Fibroblast of the aortic adventitia (primary cell): ENCODE data around the gene NCOA1. TPM values are rescaled to one million over a fixed set of nuclear protein-coding genes. Genes with fewer than 3 reads are reported as not detected.

Source experiments
- DNase-seq: peaks from one replicate; pipeline ENCODE4 v3.0.0-alpha.2; 2010; ENCODE audit warnings: low read depth
- H3K4me3 ChIP-seq: 2 replicates; pipeline ENCODE4 v1.5.1; 2011; ENCODE audit warnings: low read depth, mild to moderate bottlenecking, control low read depth, low read length, moderate library complexity
- CTCF ChIP-seq: IDR thresholded peaks from 2 replicates; pipeline ENCODE4 v1.5.1; 2011; ENCODE audit warnings: mild to moderate bottlenecking, low read length, control low read depth, inconsistent platforms; ENCODE audit not compliant: insufficient read depth
- total RNA-seq: library from RNA; depleted of rRNA; stranded (reverse); fragments of >200 nt; gene quantifications from 2 replicates; pipeline ENCODE4 v1.2.3, GENCODE V29; 2012; ENCODE audit warnings: low replicate concordance

The NCOA1 gene
- total RNA-seq, 1 donor, result 24.0 TPM

- TF ChIP-seq CTCF, result no peak
- no peak overlapping the region for H3K4me3 ChIP-seq
- DNase-seq, result no peak
These were observed 147.5 kb downstream of the NCOA1 start for GRCh38 chr2:24638568-24638967.

- DNase-seq, result no peak
- no peak overlapping the region for H3K4me3 ChIP-seq
- no peak for TF ChIP-seq CTCF
These were observed 151.3 kb downstream of the NCOA1 start for GRCh38 chr2:24642351-24642750.

GRCh38 chr2:24643051-24643450 is 152.0 kb downstream of the NCOA1 start:
- H3K4me3 ChIP-seq, result no peak overlapping the region
- no peak for TF ChIP-seq CTCF
- DNase-seq, result peak; percentile 2

DNA sequence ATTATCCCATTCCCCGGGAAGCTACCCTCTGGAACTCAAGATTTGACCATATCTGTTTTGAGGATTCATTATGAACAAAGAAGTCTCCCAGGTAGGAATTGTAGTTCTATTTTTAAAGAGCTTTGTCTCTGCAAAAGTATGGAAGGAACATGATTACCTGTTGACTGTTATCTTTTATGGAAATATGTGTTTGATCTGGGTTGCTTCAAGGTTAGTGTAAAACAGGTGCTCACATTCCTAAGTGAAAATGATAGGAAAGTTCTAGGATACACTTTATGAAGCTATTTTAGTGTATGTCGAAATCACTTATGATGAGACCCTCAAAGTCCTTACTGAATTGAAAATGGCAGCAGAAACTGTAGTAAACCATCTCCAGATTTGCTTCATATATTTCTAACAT is 153.0 kb downstream of the NCOA1 start:
- no peak overlapping the region for H3K4me3 ChIP-seq
- no peak for DNase-seq
- TF ChIP-seq CTCF, result no peak

- H3K4me3 ChIP-seq, result no peak overlapping the region
- no peak for DNase-seq
- no peak for TF ChIP-seq CTCF
These were observed 160.1 kb downstream of the NCOA1 start for GRCh38 chr2:24650997-24651642.

DNA sequence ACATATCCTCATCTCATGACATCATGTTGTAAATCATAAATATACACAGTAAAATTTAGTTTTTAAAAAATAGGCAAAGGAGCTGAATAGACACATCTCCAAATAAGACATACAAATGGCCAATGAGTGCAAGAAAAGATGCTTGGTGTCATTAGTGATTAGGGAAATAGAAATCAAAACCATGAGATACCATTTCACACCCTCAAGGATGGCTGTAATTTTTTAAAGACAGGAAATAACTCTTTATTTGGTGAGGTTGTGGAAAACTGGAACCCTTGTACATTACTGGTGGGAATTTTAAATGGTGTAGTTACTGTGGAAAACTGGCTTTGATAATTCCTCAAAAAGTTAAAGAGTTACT is 160.6 kb downstream of the NCOA1 start:
- DNase-seq, result no peak
- TF ChIP-seq CTCF, result no peak
- H3K4me3 ChIP-seq, result no peak overlapping the region
